Measurements from ENCODE around the gene TSPAN33. TPM values are rescaled to one million over a fixed set of nuclear protein-coding genes. Genes with fewer than 3 reads are reported as not detected.

Gene TSPAN33, protein sequence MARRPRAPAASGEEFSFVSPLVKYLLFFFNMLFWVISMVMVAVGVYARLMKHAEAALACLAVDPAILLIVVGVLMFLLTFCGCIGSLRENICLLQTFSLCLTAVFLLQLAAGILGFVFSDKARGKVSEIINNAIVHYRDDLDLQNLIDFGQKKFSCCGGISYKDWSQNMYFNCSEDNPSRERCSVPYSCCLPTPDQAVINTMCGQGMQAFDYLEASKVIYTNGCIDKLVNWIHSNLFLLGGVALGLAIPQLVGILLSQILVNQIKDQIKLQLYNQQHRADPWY
- polyA plus RNA-seq (2012; rRNA removed) = 6.9 and 7.2 TPM in 2 replicates
- polyA plus RNA-seq (2012; cell fraction: cytosol; rRNA removed) = 4.4 and 6.6 TPM in 2 replicates
- polyA plus RNA-seq (2012; cell fraction: nucleus; rRNA removed) = 5.0 and 5.2 TPM in 2 replicates

DNA sequence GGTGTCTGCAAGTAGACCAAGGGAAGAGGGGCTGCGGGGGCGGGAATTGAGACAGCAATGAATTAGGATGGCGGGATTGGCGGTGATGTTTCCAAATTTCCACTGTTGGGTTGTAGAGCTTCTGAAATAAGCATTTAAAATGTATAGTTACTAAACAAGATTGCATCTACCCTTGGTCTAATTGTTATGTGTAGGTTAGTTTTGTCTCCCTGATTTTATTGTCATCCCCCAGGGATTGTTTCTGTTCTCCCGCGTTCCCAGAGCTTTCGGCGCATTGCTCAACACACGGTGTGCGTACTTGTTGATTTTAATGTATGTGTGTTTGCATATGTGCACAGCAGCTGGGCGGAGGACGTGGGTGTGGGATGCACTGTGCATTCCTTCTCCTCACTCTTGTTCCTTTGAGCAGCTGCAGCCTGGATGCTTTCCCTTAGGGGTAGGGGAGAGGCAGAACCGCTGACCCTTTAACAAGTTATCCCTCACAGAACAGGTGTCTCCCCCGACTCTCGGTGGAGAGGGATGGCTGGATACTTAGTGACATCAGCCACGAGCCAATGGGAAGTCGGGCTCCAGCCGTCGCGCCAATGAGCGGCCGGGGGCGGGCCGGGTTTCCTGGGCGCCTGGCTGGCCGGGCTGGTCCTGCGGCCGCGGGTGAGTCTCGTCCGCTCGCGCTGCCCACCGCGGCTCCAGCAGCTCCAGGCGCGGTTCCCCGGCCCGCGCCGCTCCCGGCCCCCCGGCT is at the start of gene TSPAN33:
Gene TSPAN33 (plus strand): TSS at position 613 of the 739 bp plus-strand sequence. CDS start 274 bp downstream, outside the sequence.
- Histone ChIP-seq H3K9ac (peak within 1 kb of the TSS; percentile 39; the same call in 1 of the 2 replicates), H3K9me3 (no peaks in the 10 kb centered on the region), H3F3A (replicated peaks; ENCODE audit: insufficient read depth) (no peaks in the 10 kb centered on the region), H3K9me2 (no peaks in the 10 kb centered on the region), H3K79me2 (ENCODE audit: insufficient read depth) (no peaks in the 10 kb centered on the region), H3K4me1 (ENCODE audit: control insufficient read depth in 1 of 2, insufficient read depth in 2 of 2, low read depth in 1 of 2, low read length in 1 of 2) (peaks cover 0 to 25% of the 10 kb centered on the region in 2 experiments; a peak in 2 of 4 replicates), H3K27me3 (ENCODE audit: insufficient read depth) (peaks cover 27% of the 10 kb centered on the region), H2AFZ (ENCODE audit: low read depth) (peak within 1 kb of the TSS; percentile 89), H4K20me1 (ENCODE audit: insufficient read depth) (no peaks in the 10 kb centered on the region), H3K4me2 (peak within 1 kb of the TSS; percentile 87), H3K36me3 (replicated peaks in 1 of 2; ENCODE audit: control insufficient read depth in 1 of 2, insufficient read depth in 2 of 2, low read length in 1 of 2) (no peaks in the 10 kb centered on the region), H3K4me3 (ENCODE audit: low read depth in 2 of 2, low read length in 1 of 2) (peak within 1 kb of the TSS; percentile 60 to 66), H3K27ac (ENCODE audit: low read depth in 2 of 2, low read length in 1 of 2) (no peak within 1 kb of the TSS)
- WGBS (ENCODE audit: low lambda C conversion rate) = 2% methylated on average over 40 of the region's 43 CpGs
- DNase-seq = peak; percentile 99
- TF ChIP-seq, protein P1, sequence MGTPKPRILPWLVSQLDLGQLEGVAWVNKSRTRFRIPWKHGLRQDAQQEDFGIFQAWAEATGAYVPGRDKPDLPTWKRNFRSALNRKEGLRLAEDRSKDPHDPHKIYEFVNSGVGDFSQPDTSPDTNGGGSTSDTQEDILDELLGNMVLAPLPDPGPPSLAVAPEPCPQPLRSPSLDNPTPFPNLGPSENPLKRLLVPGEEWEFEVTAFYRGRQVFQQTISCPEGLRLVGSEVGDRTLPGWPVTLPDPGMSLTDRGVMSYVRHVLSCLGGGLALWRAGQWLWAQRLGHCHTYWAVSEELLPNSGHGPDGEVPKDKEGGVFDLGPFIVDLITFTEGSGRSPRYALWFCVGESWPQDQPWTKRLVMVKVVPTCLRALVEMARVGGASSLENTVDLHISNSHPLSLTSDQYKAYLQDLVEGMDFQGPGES (IDR thresholded peaks at IDR 0.05; ENCODE audit: low read depth, low read length) = peak; percentile 65
- TF ChIP-seq, protein P2, sequence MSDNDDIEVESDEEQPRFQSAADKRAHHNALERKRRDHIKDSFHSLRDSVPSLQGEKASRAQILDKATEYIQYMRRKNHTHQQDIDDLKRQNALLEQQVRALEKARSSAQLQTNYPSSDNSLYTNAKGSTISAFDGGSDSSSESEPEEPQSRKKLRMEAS (IDR thresholded peaks at IDR 0.05; ENCODE audit: low read depth) = no peak
- TF ChIP-seq RXRA (IDR thresholded peaks at IDR 0.05; ENCODE audit: borderline replicate concordance, low read depth) (no peak), ELF1 (IDR thresholded peaks at IDR 0.05) (no peak), GABPA (IDR thresholded peaks at IDR 0.05; ENCODE audit: low read depth) (0 out of 2 replicates have a peak, but pooled peaks have one; percentile 14), RFX5 (IDR thresholded peaks at IDR 0.05; ENCODE audit: low read length) (peak; percentile 80; the same call in 1 of the 2 replicates), MXI1 (IDR thresholded peaks at IDR 0.05; ENCODE audit: low read depth, low read length) (peak; percentile 27; the same call in 1 of the 2 replicates), CHD2 (IDR thresholded peaks at IDR 0.05; ENCODE audit: low read length, partially characterized antibody) (peak; percentile 61), NRF1 (IDR thresholded peaks at IDR 0.05; ENCODE audit: low read depth, low read length) (0 out of 2 replicates have a peak, but pooled peaks have one; percentile 17)
- TF ChIP-seq, protein P3, sequence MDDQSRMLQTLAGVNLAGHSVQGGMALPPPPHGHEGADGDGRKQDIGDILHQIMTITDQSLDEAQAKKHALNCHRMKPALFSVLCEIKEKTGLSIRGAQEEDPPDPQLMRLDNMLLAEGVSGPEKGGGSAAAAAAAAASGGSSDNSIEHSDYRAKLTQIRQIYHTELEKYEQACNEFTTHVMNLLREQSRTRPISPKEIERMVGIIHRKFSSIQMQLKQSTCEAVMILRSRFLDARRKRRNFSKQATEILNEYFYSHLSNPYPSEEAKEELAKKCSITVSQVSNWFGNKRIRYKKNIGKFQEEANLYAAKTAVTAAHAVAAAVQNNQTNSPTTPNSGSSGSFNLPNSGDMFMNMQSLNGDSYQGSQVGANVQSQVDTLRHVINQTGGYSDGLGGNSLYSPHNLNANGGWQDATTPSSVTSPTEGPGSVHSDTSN (IDR thresholded peaks at IDR 0.05) = peak; percentile 88
- POLR2A ChIA-PET = no interaction called here
- CTCF ChIA-PET = interaction anchor here (0.8 to 10.0 kb wide), 11 partner anchors 12 to 74 kb away, joined by 3 to 111 read pairs (median 4); no protein-coding TSS in a partner anchor

DNA sequence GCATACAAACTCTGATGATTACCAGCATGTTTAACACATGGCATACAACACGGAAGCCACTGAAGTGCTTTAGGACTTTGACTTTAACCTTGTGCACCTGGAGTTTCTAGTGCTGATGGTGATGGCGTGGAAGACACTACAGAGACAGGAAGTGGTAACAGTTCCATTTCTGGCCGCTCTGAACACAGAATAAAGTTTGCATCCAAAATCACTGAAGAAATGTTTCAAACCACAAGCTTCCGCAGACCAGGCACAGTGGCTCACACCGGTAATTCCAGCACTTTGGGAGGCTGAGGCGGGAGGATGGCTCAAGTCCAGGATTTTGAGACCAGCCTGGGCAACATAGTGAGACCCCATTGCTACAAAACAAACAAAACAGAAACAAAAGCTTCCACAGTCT is 49.2 kb upstream of the TSPAN33 start:
- Histone ChIP-seq H3K9ac (no peak overlapping the region), H3F3A (replicated peaks; ENCODE audit: insufficient read depth) (no peaks in the 10 kb centered on the region), H3K9me3 (no peaks in the 10 kb centered on the region), H3K79me2 (ENCODE audit: insufficient read depth) (no peaks in the 10 kb centered on the region), H3K4me1 (ENCODE audit: control insufficient read depth in 1 of 2, insufficient read depth in 2 of 2, low read depth in 1 of 2, low read length in 1 of 2) (no peaks in the 10 kb centered on the region; a peak in 1 of 4 replicates), H3K4me3 (ENCODE audit: low read depth in 2 of 2, low read length in 1 of 2) (no peak overlapping the region), H3K36me3 (replicated peaks in 1 of 2; ENCODE audit: control insufficient read depth in 1 of 2, insufficient read depth in 2 of 2, low read length in 1 of 2) (no peaks in the 10 kb centered on the region), H2AFZ (ENCODE audit: low read depth) (no peak overlapping the region), H3K27ac (ENCODE audit: low read depth in 2 of 2, low read length in 1 of 2) (no peak overlapping the region), H3K27me3 (ENCODE audit: insufficient read depth) (peaks cover 5% of the 10 kb centered on the region; the same call in 1 of the 2 replicates), H4K20me1 (ENCODE audit: insufficient read depth) (no peaks in the 10 kb centered on the region), H3K4me2 (no peak overlapping the region), H3K9me2 (no peaks in the 10 kb centered on the region)
- DNase-seq = no peak
- ChIA-PET CTCF (interaction anchor here (0.6 to 1.9 kb wide), 2 partner anchors 69 to 115 kb away, joined by 3 to 5 read pairs; no protein-coding TSS in a partner anchor), POLR2A (no interaction called here)
- WGBS (ENCODE audit: low lambda C conversion rate) = 82% methylated on average over 6 of the region's 6 CpGs
- TF ChIP-seq NRF1 (IDR thresholded peaks at IDR 0.05; ENCODE audit: low read depth, low read length) = no peak
- no peak for TF ChIP-seq MEF2A (IDR thresholded peaks at IDR 0.05; ENCODE audit: borderline replicate concordance, low read depth)
- no peak for TF ChIP-seq RFX5 (IDR thresholded peaks at IDR 0.05; ENCODE audit: low read length)
- TF ChIP-seq, protein P4, sequence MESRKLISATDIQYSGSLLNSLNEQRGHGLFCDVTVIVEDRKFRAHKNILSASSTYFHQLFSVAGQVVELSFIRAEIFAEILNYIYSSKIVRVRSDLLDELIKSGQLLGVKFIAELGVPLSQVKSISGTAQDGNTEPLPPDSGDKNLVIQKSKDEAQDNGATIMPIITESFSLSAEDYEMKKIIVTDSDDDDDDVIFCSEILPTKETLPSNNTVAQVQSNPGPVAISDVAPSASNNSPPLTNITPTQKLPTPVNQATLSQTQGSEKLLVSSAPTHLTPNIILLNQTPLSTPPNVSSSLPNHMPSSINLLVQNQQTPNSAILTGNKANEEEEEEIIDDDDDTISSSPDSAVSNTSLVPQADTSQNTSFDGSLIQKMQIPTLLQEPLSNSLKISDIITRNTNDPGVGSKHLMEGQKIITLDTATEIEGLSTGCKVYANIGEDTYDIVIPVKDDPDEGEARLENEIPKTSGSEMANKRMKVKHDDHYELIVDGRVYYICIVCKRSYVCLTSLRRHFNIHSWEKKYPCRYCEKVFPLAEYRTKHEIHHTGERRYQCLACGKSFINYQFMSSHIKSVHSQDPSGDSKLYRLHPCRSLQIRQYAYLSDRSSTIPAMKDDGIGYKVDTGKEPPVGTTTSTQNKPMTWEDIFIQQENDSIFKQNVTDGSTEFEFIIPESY (IDR thresholded peaks at IDR 0.05; ENCODE audit: borderline replicate concordance, low read depth) = no peak
- TF ChIP-seq CHD2 (IDR thresholded peaks at IDR 0.05; ENCODE audit: low read length, partially characterized antibody) = no peak
- no peak for TF ChIP-seq JUND (IDR thresholded peaks at IDR 0.05)
- no peak for TF ChIP-seq EZH2phosphoT487 (IDR thresholded peaks at IDR 0.05; ENCODE audit: borderline replicate concordance, low read depth)
- no peak for TF ChIP-seq POLR2AphosphoS5 (IDR thresholded peaks at IDR 0.05; ENCODE audit: low read depth, low read length)
- no peak for TF ChIP-seq TAF1 (IDR thresholded peaks at IDR 0.05; ENCODE audit: borderline replicate concordance, low read depth, low read length)
- TF ChIP-seq RCOR1 (IDR thresholded peaks at IDR 0.05; ENCODE audit: low read length) = no peak
- TF ChIP-seq, protein P2 (IDR thresholded peaks at IDR 0.05; ENCODE audit: low read depth) = no peak
- TF ChIP-seq RXRA (IDR thresholded peaks at IDR 0.05; ENCODE audit: borderline replicate concordance, low read depth) = no peak
- TF ChIP-seq SIN3A (IDR thresholded peaks at IDR 0.05; ENCODE audit: borderline replicate concordance, low read depth, low read length) = no peak
- no peak for TF ChIP-seq GATA2 (CRISPR knock-in tag; IDR thresholded peaks at IDR 0.05)
